LNCaP clone FGC (cell line): ENCODE data around the gene MUC5AC.
"Not testable (repeated sequence)": the region's sequence is repeated elsewhere in the genome, so short reads cannot be mapped to it uniquely, and the experiment has no call there.

Experiments used
- DNase-seq: peaks from one replicate; pipeline ENCODE4 v3.0.0-alpha.2; 2011; ENCODE audit warnings: low read depth
- H3K4me3 ChIP-seq: 2 replicates; pipeline ENCODE4 v1.5.1; 2011; ENCODE audit warnings: mild to moderate bottlenecking, low read depth, low read length, control low read depth
- TF ChIP-seq, protein P1 (sequence below): IDR thresholded peaks from 2 replicates; pipeline ENCODE4 v1.5.1; 2012; ENCODE audit warnings: mild to moderate bottlenecking; ENCODE audit not compliant: control insufficient read depth, insufficient read depth; ENCODE audit errors: extremely low read depth

MUC5AC gene

DNA sequence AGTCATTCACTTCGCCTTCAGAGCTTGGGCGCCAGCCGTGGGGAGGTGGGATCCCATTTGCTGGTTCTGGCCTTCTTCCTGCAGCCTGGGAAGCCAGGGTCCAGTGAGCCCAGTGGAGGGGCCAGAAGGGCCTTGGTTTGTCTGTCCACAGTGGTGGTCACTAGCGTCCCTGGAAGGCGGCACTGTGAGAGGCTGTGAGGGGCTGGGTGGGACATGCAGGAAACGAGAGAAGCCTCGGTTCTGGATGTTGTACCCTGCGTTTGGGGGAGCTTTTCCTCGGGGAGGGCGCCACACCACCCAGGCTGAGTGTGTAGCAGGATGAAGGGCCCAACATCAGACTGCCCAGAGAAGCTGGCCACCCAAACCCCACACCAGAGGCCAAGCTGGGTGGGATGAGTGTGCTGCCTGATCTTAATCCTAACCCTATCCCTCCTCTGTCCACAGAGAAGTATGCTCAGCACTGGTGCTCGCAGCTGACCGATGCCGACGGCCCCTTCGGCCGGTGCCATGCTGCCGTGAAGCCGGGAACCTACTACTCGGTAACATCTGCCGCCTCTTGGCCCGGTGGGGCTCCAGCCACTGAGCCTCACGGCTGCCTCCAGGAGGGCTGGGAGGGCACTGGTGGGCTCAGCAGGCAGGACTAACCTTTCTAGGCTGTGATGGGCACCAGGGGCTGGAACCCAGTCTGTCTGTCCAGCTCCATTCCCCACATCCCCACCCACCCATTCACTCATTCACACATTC lies 14.4 kb downstream of the MUC5AC start:
- DNase-seq, result no peak
- H3K4me3 ChIP-seq, result no peak overlapping the region
- TF ChIP-seq, protein P1, sequence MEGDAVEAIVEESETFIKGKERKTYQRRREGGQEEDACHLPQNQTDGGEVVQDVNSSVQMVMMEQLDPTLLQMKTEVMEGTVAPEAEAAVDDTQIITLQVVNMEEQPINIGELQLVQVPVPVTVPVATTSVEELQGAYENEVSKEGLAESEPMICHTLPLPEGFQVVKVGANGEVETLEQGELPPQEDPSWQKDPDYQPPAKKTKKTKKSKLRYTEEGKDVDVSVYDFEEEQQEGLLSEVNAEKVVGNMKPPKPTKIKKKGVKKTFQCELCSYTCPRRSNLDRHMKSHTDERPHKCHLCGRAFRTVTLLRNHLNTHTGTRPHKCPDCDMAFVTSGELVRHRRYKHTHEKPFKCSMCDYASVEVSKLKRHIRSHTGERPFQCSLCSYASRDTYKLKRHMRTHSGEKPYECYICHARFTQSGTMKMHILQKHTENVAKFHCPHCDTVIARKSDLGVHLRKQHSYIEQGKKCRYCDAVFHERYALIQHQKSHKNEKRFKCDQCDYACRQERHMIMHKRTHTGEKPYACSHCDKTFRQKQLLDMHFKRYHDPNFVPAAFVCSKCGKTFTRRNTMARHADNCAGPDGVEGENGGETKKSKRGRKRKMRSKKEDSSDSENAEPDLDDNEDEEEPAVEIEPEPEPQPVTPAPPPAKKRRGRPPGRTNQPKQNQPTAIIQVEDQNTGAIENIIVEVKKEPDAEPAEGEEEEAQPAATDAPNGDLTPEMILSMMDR, result no peak

DNA sequence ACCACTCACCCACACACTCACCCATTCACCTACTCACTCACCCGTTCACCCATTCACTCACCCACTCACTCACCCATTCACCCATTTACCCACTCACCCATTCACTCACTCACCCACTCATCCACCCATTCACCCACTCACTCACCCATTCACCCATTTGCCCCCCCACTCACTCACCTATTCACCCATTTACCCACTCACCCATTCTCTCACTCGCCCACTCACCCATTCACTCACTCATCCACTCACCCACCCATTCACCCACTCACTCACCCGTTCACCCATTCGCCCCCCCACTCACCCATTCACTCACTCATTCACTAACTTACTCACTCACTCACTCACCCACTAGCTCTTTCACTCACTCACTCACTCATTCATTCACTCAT lies 15.0 kb downstream of the MUC5AC start:
- no peak for DNase-seq
- TF ChIP-seq, protein P1, result no peak
- H3K4me3 ChIP-seq, result no peak overlapping the region

DNA sequence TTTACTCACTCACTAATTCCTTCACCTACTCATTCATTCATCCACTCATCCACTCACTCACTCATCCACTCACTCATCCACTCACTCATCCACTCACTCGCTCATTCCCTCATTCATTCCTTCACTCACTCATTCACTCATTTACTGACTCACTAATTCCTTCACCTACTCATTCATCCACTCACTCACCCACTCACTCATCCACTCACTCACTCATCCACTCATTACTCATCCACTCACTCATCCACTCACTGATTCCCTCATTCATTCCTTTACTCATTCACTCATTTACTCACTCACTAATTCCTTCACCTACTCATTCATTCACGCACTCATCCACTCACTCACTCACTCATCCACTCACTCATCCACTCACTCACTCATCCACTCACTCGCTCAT lies 15.6 kb downstream of the MUC5AC start:
- DNase-seq, H3K4me3 ChIP-seq: not testable (repeated sequence)

DNA sequence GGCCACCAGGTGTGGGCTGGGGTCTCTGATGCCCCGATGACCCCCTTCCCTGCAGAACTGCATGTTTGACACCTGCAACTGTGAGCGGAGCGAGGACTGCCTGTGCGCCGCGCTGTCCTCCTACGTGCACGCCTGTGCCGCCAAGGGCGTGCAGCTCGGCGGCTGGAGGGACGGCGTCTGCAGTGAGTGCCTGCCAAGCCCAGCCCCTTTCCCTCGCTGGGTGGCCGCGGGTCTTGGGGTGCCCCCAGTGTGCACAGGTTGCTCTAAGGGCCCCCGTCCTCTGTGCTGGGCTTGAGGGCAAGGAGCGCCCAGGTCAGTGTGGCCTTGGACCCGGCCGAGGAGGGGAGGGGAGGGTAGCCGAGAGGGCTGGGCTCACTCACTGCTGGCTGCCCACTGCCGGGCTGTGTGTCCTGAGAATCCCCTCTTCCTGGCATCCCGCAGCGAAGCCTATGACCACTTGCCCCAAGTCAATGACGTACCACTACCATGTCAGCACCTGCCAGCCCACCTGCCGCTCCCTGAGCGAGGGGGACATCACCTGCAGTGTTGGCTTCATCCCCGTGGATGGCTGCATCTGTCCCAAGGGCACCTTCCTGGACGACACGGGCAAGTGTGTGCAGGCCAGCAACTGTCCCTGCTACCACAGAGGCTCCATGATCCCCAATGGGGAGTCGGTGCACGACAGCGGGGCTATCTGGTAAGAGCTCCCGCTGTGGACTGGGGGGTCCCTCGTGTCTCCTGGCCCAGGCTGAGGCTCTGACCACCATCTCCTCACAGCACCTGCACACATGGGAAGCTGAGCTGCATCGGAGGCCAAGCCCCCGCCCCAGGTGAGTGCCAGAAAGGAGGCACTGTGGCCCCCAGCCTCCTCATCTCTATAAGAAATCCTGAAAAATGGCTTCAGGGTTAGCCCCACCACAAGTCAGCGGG lies 17.0 kb downstream of the MUC5AC start:
- TF ChIP-seq, protein P1, result no peak
- no peak for DNase-seq

DNA sequence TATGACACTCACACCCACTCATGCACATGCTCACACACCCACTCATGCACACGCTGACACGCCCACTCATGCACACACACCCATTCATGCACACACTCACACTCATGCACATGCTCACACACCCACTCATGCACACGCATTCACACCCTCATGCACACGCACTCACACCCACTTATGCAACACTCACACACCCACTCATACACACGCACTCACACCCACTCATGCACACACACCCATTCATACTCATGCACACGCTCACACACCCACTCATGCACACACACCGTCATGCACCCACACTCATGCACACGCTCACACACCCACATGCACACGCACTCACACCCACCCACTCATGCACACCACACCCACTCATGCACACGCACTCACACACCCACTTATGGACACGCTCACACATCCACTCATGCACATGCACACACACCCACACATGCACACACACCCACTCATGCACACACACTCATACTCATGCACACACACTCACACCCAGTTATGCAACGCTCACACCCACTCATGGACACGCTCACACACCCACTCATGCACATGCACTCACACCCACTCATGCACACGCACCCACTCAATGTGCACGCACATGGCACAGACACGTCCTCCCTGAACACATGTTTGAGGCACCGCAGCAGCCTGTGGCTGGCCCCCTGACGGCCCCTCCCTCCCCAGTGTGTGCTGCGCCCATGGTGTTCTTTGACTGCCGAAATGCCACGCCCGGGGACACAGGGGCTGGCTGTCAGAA lies 17.9 kb downstream of the MUC5AC start:
- DNase-seq, result no peak
- TF ChIP-seq, protein P1, result no peak
- H3K4me3 ChIP-seq, result no peak overlapping the region

More for the DNA sequence above, 17.0 kb downstream of the MUC5AC start:
- H3K4me3 ChIP-seq, result no peak overlapping the region

DNA sequence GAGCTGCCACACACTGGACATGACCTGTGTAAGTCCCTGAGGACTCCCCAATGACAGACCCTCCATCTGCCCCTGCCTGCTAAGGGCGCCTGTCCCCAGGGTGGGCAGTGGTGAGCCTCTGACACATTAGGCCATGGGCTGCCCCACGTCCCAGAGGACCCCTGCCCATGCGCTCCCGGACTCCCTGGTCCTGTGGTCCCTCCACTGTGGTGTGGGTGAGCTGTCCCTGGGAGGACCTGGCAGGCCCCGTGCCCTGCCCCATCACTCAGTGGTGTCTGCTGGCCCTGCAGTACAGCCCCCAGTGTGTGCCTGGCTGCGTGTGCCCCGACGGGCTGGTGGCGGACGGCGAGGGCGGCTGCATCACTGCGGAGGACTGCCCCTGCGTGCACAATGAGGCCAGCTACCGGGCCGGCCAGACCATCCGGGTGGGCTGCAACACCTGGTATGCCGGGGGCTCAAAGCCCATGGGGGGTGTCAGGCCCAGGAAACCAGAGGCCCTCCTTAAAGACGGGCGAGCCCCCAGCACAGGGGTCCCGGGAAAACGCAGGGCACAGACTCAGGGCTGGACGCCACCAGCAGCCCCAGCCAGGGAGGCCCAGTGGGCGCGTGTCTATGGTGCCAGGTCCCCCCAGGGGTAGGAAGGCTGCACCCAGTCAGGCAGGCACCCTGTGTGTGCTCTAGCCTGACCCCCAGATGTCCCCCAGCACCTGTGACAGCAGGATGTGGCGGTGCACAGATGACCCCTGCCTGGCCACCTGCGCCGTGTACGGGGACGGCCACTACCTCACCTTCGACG lies 18.7 kb downstream of the MUC5AC start:
- TF ChIP-seq, protein P1, result no peak
- H3K4me3 ChIP-seq, result no peak overlapping the region
- DNase-seq, result no peak
